ENCODE measurements around the gene RNF44. TPM values are rescaled to one million over a fixed set of nuclear protein-coding genes. Genes with fewer than 3 reads are reported as not detected.
A peak's percentile ranks its signal among the peaks of the same experiment; 100 is the strongest.

The RNF44 gene
- total RNA-seq, 4 donors from 2014 or later: 1.2 to 32.6 (median 9.2) TPM

GRCh38 chr5:176538989-176539384 is 1.8 kb upstream of the RNF44 start:
- no peak for DNase-seq
- intact Hi-C loops (cut with DNase I; ENCODE audit: low total_unique reads): no loop called here
- Histone ChIP-seq H3K27ac (no peak overlapping the region), H3K9me3 (no peaks in the 10 kb centered on the region), H3K4me1 (peaks cover 4 to 14% of the 10 kb centered on the region in 2 donors), H3K27me3 (no peaks in the 10 kb centered on the region), H3K36me3 (no peaks in the 10 kb centered on the region), H3K4me3 (no peak overlapping the region)
- TF ChIP-seq, protein P1, sequence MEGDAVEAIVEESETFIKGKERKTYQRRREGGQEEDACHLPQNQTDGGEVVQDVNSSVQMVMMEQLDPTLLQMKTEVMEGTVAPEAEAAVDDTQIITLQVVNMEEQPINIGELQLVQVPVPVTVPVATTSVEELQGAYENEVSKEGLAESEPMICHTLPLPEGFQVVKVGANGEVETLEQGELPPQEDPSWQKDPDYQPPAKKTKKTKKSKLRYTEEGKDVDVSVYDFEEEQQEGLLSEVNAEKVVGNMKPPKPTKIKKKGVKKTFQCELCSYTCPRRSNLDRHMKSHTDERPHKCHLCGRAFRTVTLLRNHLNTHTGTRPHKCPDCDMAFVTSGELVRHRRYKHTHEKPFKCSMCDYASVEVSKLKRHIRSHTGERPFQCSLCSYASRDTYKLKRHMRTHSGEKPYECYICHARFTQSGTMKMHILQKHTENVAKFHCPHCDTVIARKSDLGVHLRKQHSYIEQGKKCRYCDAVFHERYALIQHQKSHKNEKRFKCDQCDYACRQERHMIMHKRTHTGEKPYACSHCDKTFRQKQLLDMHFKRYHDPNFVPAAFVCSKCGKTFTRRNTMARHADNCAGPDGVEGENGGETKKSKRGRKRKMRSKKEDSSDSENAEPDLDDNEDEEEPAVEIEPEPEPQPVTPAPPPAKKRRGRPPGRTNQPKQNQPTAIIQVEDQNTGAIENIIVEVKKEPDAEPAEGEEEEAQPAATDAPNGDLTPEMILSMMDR (IDR thresholded peaks at IDR 0.05): no peak

- H3K4me3 ChIP-seq: peak overlapping the region; percentile 19 to 71
- TF ChIP-seq, protein P1 (IDR thresholded peaks at IDR 0.05): no peak
- no peak for TF ChIP-seq POLR2A (IDR thresholded peaks at IDR 0.05)
- peaks cover 4 to 18% of the 10 kb centered on the region in 2 donors for H3K4me1 ChIP-seq
- intact Hi-C loops (cut with DNase I; ENCODE audit: low total_unique reads): no loop called here
- no peaks in the 10 kb centered on the region for H3K9me3 ChIP-seq
- no peak for DNase-seq
- H3K36me3 ChIP-seq: no peaks in the 10 kb centered on the region
- no peaks in the 10 kb centered on the region for H3K27me3 ChIP-seq
- peak overlapping the region; percentile 66 to 93 for H3K27ac ChIP-seq
Observed at GRCh38 chr5:176538230-176538988, 1.2 kb upstream of the RNF44 start.

DNA sequence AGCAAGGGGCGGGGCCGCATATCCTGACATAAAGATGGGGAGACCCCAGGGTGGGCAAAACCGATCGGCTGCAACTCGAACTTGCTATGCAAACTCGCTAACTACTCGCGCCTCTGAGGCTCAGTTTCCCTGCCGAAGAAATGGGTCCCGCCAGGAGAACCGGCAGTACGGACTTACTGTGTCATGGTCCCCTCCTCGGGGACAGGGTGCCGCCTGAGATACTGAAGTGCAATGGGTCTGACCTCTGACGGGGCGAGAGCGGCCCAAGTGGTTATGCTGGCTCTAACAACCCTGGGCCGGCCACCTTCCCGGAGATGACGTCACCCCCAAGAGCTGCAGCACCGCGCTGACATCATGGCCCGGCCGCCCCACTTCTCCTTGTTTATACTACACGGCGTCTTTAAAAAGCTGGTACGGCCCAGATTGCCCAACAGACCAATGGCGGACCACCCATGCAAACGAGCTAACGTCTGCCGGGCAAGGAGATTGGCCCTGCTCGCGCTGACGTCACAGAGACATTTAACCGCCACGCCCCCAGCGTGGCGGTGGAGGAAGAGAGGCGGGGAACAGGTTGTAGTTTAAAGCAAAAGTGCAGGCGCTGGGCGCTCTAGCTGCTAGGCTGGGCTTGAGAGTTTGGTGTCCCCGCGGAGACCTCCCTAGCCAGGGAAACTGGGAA is 490 bp upstream of the RNF44 start:
- Histone ChIP-seq H3K36me3 (no peaks in the 10 kb centered on the region), H3K27ac (peak overlapping the region; percentile 93 to 95), H3K4me1 (peaks cover 4 to 20% of the 10 kb centered on the region in 2 donors), H3K9me3 (no peaks in the 10 kb centered on the region), H3K27me3 (no peaks in the 10 kb centered on the region), H3K4me3 (peak overlapping the region; percentile 71 to 87)
- DNase-seq: peak; percentile 98 to 100
- TF ChIP-seq, protein P1 (IDR thresholded peaks at IDR 0.05): peak in 1 of 4 experiments; percentile 23
- TF ChIP-seq POLR2A (IDR thresholded peaks at IDR 0.05): peak; percentile 47 to 70
- intact Hi-C loops (cut with DNase I; ENCODE audit: low total_unique reads): no loop called here

GRCh38 chr5:176536132-176536901 is 885 bp downstream of the RNF44 start:
- Histone ChIP-seq H3K27me3 (no peaks in the 10 kb centered on the region), H3K36me3 (no peaks in the 10 kb centered on the region), H3K4me1 (peaks cover 4 to 20% of the 10 kb centered on the region in 2 donors), H3K27ac (peak overlapping the region; percentile 93 to 95), H3K9me3 (no peaks in the 10 kb centered on the region), H3K4me3 (peak overlapping the region; percentile 71 to 87)
- TF ChIP-seq, protein P1 (IDR thresholded peaks at IDR 0.05): no peak
- peak in 1 of 2 donors; percentile 13 for TF ChIP-seq POLR2A (IDR thresholded peaks at IDR 0.05)
- intact Hi-C loops (cut with DNase I; ENCODE audit: low total_unique reads): no loop called here
- peak; percentile 70 to 77 for DNase-seq
